Measurements from ENCODE around the gene TSPEAR. TPM values are rescaled to one million over a fixed set of nuclear protein-coding genes. Genes with fewer than 3 reads are reported as not detected.

TSPEAR gene
- total and polyA plus RNA-seq, 2 donors from 2014 or later = 0.09 to 0.22 TPM

DNA sequence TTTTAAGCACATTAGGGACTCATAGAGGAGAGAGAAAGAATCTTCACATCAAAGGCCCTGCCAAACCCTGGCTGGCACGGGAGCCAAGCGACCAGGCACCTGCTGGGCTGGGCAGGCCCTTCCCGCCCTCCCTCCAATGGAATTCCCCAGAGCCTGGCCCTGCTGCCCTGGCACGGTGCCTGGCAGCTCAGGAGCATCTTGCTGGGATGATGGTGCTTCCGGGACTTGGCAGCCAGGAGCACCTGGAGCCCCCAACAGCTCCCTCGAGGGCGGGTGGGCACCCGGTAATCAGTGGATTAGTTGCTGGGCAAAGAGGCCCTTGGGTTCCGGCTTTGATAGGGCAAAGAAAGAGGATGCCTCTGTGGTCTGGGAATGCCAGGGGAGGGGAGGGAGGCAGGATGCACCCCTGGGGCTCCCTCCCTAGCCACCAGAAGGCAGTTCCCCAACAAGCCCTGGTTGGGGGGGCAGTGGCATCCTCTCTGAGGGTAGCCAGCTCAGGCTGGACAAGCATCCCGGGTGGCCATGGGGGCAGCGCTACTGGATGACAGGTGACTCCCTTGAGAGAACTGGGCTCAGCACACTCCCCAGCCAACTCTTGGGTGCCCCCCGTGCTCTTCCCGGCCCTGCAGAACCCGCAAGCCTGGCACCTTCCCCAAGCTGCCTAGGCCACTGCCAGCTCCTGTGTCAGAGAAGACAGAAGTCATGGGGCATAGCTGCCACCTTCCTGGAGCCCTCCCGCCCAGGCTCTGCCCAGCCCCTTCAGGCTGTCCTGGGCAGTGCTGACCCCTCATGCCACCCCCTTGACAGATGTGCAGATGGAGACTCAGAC lies 197.8 kb downstream of the TSPEAR start:
- Histone ChIP-seq H3K27ac (ENCODE audit: low read depth in 2 of 2, low read length in 2 of 2) (no peak overlapping the region), H3K36me3 (ENCODE audit: control insufficient read depth in 2 of 3, insufficient read depth in 3 of 3, low read length in 3 of 3) (peaks cover 0 to 2% (median 0%) of the 10 kb centered on the region in 3 donors), H3K9ac (ENCODE audit: low read length in 3 of 3) (no peak overlapping the region), H3K4me1 (ENCODE audit: control insufficient read depth in 2 of 3, insufficient read depth in 2 of 3, low read depth in 1 of 3, low read length in 3 of 3) (peaks cover 0 to 6% (median 0%) of the 10 kb centered on the region in 3 donors), H3K9me3 (ENCODE audit: control insufficient read depth in 2 of 3, insufficient read depth in 1 of 3, low read length in 3 of 3) (no peaks in the 10 kb centered on the region), H3K4me3 (ENCODE audit: low read length in 3 of 3) (no peak overlapping the region), H3K27me3 (ENCODE audit: control insufficient read depth, insufficient read depth, low read length) (no peaks in the 10 kb centered on the region)
- FAIRE-seq (no peak), DNase-seq (peak in 2 of 5 donors; percentile 27 to 74)
- intact Hi-C loops (cut with DNase I) = no loop called here
- TF ChIP-seq, protein P1, sequence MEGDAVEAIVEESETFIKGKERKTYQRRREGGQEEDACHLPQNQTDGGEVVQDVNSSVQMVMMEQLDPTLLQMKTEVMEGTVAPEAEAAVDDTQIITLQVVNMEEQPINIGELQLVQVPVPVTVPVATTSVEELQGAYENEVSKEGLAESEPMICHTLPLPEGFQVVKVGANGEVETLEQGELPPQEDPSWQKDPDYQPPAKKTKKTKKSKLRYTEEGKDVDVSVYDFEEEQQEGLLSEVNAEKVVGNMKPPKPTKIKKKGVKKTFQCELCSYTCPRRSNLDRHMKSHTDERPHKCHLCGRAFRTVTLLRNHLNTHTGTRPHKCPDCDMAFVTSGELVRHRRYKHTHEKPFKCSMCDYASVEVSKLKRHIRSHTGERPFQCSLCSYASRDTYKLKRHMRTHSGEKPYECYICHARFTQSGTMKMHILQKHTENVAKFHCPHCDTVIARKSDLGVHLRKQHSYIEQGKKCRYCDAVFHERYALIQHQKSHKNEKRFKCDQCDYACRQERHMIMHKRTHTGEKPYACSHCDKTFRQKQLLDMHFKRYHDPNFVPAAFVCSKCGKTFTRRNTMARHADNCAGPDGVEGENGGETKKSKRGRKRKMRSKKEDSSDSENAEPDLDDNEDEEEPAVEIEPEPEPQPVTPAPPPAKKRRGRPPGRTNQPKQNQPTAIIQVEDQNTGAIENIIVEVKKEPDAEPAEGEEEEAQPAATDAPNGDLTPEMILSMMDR (IDR thresholded peaks at IDR 0.05; ENCODE audit: borderline replicate concordance, extremely low read depth, insufficient read depth) = no peak

DNA sequence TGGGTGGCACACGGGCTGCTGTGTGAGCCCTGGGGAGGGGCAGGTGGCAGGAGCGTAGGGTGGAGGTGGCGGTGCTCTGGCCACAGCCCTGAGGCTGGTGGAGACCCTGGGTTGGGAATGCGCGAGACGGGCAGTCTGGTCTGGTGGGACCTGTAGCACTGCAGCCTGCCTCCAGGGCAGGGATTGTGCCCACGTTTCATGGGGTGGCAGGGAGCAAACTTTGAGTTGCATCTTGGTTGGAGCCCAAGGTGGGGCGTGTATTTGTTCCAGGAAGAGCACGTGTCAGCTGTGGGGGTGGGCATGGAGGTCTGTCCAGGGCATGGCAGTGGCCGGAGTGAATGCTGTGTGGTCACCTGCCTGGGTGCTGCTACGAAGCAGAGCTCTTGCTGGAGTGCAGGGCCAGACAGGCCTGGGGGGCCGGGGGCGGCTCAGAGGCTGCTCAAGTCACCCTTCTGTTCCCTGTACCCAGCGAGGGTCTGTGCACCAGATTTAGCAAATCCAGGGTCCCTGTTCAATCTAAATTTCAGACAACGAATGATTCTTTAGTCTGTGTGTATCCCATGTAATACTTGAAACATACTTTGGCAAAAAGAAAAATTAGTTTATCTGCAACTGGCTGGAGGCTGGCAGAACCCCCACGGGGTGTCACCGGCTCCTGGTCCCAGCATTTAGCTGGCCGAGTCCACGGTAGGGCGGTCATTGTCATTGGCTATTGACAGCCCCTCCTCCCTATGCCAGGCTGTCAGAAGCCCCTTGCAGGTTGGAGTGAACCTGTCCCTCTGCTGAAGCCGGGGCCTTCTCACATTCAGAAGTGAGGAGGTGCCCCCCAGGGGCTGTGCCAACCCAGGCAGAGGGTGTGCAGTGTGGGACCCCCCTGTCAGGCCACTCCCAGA lies 198.6 kb downstream of the TSPEAR start:
- intact Hi-C loops (cut with DNase I) = no loop called here
- FAIRE-seq (no peak), DNase-seq (peak in 1 of 5 donors; percentile 60)
- H3K27ac ChIP-seq (ENCODE audit: low read depth in 2 of 2, low read length in 2 of 2) = no peak overlapping the region
- H3K4me3 ChIP-seq (ENCODE audit: low read length in 3 of 3) = no peak overlapping the region
- TF ChIP-seq, protein P1 (IDR thresholded peaks at IDR 0.05; ENCODE audit: borderline replicate concordance, extremely low read depth, insufficient read depth) = no peak
- H3K27me3 ChIP-seq (ENCODE audit: control insufficient read depth, insufficient read depth, low read length) = no peaks in the 10 kb centered on the region
- H3K4me1 ChIP-seq (ENCODE audit: control insufficient read depth in 2 of 3, insufficient read depth in 2 of 3, low read depth in 1 of 3, low read length in 3 of 3) = peaks cover 0 to 6% (median 0%) of the 10 kb centered on the region in 3 donors
- no peak overlapping the region for H3K9ac ChIP-seq (ENCODE audit: low read length in 3 of 3)
- H3K36me3 ChIP-seq (ENCODE audit: control insufficient read depth in 2 of 3, insufficient read depth in 3 of 3, low read length in 3 of 3) = peaks cover 0 to 2% (median 0%) of the 10 kb centered on the region in 3 donors
- no peaks in the 10 kb centered on the region for H3K9me3 ChIP-seq (ENCODE audit: control insufficient read depth in 2 of 3, insufficient read depth in 1 of 3, low read length in 3 of 3)

DNA sequence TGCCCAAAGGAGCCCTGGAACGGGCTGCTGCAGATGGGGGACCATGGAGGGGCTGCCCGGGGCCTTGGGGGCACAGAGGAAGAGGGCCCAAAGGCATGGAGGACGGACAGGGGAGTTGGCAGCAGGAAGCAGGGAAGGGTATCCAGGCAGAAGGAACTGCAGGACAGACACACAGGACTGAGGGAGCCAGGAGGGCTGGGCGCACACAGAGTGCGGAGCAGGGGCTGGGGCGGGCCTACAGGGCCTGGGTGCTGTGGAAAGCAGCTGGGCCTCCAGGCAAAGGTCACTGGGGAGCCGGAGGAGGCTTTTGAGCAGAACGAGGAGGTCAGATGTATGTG lies 199.5 kb downstream of the TSPEAR start:
- Histone ChIP-seq H3K36me3 (ENCODE audit: control insufficient read depth in 2 of 3, insufficient read depth in 3 of 3, low read length in 3 of 3) (peaks cover 0 to 2% (median 0%) of the 10 kb centered on the region in 3 donors), H3K4me3 (ENCODE audit: low read length in 3 of 3) (no peak overlapping the region), H3K4me1 (ENCODE audit: control insufficient read depth in 2 of 3, insufficient read depth in 2 of 3, low read depth in 1 of 3, low read length in 3 of 3) (peaks cover 0 to 6% (median 0%) of the 10 kb centered on the region in 3 donors), H3K27ac (ENCODE audit: low read depth in 2 of 2, low read length in 2 of 2) (no peak overlapping the region), H3K9me3 (ENCODE audit: control insufficient read depth in 2 of 3, insufficient read depth in 1 of 3, low read length in 3 of 3) (no peaks in the 10 kb centered on the region), H3K9ac (ENCODE audit: low read length in 3 of 3) (no peak overlapping the region), H3K27me3 (ENCODE audit: control insufficient read depth, insufficient read depth, low read length) (no peaks in the 10 kb centered on the region)
- no peak for FAIRE-seq
- intact Hi-C loops (cut with DNase I) = no loop called here
- TF ChIP-seq, protein P1 (IDR thresholded peaks at IDR 0.05; ENCODE audit: borderline replicate concordance, extremely low read depth, insufficient read depth) = no peak
- peak in 1 of 5 donors; percentile 56 for DNase-seq

Measured in kidney (tissue), 14 donors.